Measurements from ENCODE around the gene TMEM116.
"Not testable (repeated sequence)": the region's sequence is repeated elsewhere in the genome, so short reads cannot be mapped to it uniquely, and the experiment has no call there.

The TMEM116 gene

DNA sequence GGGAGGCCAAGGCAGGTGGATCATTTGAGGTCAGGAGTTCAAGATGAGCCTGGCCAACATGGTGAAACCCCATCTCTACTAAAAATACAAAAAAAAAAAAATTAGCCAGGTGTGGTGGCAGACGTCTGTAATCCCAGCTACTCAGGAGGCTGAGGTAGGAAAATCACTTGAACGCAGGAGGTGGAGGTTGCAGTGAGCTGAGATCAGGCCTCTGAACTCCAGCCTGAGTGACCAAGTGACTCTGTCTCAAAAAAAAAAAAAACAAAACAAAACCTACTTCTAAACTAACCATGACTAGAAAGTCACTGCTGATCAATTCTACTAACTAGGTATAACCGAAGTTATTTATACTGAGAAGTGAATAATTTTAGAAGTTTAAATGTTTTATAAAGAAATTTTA, 3.4 kb downstream of the TMEM116 start:
- DNase-seq (ENCODE audit: low read depth) = not testable (repeated sequence)

DNA sequence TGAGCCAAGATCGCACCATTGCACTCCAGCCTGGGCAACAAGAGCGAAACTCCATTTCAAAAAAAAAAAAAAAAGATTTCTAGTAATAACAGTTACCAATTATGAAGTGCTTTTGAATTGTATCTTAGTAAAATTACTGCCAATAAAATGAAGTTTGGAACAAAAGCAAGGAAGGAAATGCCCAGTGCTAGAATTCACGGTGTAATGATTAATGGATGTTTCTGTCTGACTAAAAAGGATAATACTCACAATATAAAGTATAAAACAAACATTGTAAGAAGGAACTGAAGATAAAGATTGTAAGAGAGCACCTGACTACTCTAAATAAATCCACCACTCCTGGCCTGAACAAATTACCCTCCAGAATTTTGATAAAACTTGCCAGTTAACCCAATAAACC, 4.0 kb downstream of the TMEM116 start:
- DNase-seq (ENCODE audit: low read depth) = no peak

DNA sequence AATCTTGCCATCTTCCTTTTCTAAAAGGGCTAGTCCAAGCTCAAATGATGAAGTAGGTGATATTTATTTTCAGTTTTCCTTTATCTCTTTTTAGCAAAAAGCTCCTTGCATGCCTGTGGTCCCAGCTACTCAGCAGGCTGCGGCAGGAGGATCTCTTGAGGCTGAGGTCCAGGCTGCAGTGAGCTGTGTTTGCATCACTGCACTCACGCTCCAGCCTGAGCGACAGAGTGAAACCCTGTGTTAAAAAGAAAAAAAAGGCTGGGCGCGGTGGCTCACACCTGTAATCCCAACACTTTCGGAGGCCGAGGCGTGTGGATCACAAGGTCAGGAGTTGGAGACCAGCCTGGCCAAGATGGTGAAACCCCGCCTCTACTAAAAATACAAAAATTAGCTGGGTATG, 5.0 kb downstream of the TMEM116 start:
- DNase-seq (ENCODE audit: low read depth) = no peak

DNA sequence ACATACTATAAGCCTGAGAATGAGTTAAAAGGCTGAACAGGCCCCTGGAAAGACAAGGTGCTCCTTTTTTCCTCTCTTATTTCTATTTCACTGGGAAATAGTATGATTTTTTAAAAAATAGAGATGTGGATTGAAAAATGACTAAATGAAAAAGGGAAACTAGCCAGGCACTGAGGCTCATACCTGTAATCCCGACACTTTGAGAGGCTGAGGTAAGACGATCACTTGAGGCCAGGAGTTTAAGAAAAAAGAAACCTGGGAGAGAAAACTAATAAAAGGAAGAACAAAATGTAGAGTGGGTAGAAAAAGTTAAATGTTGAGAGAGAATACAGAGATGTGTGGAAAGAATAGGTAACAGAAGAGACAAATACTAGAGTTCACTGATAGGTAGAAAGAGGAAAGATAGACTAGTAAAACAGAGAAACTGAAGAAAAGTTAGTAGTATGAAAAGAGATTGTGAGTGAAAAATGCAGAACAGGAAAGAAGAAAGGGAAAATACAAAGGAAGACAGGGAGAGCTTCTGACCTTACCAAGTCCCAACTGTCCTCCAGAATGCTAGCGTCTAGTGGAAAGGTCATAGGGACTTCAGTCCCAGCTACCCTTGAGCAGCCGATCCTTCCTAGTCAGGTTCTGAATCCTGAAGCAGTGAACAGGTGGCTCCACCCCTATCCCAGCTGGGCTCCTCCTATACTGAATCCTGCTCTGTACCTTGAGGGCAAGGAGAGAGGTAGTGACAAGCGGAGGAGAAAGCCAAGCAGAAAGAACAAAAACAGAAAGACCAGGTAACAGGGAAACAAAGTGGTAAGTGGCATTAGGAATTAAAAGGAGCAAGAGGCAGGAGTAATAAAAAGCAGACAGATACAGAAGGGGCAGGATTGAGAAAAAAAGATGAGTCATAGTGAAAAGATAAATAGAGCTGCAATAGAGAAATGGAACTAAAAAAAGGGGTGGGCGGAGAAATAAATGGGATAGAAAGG, 7.3 kb downstream of the TMEM116 start:
- no peak for DNase-seq (ENCODE audit: low read depth)

DNA sequence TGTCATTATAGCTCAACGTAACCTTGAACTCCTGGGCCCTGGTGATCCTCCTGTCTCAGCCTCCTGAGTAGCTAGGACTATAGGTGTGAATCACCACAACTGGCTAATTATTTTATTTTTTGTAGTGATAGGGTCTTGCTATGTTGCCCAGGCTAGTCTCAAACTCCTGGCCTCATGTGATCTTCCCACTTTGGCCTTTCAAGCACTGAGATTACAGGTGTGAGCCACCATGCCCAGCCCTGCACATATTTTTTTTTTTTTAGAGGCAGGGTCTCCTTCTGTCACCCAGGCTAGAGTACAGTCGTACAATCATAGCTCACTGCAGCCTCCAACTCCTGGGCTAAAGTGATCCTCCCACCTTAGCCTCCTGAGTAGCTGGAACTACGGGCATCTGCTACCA, 8.9 kb downstream of the TMEM116 start:
- no peak for DNase-seq (ENCODE audit: low read depth)

DNA sequence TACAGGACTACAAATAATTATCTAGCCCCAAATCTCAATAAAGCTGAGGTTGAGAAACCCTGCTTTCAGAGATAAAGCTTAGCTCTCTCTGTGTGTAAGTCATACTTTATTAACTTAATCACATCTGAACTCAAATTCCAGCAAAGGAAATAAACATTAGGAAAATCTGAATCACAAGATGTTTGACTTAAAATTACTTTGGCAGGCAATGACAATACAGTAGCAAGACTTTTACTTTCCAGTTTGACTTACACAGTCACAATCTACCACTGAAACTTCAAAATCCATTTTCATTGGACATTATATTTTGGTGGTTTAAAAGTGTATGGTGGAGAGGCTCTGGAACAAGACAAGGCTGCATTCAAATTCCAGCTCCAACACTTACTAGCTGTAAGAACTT, 11.4 kb downstream of the TMEM116 start:
- DNase-seq (ENCODE audit: low read depth) = no peak

DNA sequence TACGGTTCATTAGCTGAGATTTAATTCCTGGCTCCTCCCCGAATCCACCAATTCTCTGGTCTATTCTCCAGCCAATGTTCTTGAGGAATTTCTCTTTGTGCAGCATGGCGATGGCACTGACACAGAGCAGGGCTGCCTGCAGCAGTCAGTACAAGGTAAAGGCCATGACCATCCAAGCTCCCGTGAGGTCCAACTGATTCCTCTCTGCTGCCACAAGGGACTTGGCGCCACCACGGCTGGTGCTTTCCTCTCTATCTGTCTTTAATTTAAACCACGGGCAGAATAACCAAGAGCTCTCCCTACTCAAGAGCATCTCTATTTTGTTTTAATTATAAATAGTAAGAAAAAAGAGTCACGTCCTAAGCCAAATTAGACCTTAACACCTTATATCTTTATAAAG, 12.1 kb downstream of the TMEM116 start:
- no peak for DNase-seq (ENCODE audit: low read depth)

DNA sequence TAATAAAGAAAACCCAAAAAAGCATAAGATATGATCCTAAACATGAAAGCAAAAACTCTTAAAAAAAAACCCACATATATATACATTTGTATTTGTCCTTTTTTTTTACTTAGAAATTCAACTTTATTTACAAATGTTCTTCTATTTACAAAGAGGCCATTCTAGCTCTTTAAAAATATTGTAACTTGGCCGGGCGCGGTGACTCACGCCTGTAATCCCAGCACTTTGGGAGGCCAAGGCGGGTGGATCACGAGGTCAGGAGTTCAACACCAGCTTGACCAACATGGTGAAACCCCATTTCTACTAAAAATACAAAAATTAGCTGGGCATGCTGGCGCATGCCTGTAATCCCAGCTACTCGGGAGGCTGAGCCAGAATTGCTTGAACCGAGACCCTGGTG, 13.8 kb downstream of the TMEM116 start:
- DNase-seq (ENCODE audit: low read depth) = not testable (repeated sequence)

DNA sequence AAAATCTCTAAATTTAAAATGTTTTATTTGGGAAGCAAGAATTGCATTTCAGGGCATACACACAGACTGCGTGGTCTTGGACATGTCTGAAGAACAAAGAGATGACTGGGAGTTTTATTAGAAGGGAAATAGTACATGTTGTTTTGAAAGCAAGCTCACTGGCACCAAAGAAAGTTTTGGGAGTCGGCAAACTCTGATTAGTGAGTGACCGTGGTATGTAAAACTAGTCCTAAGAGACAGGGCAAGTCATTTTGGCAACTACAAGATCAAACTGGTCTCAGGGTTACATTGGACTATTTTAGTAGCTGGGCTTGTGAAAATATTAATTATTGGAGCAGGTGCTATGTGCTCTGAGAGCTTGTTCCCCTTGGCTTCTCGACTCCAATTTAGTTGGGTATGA, 14.9 kb downstream of the TMEM116 start:
- DNase-seq (ENCODE audit: low read depth) = no peak

DNA sequence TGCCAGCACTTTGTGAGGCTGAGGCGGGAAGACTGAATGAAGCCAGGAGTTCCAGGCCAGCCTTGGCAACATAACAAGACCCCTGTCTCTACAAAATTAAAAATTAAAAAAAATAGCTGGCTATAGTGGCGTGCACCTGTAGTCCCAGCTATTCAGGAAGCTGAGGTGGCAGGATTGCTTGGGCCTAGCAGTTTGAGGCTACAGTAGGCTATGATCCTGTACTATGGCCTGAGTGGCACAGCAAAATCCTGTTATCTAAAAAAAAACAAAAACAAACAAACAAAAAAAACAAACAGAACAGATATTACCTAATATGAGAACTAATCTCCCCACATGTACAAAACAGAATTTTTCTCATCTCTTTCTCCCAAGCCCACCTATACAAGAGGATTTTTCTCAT, 15.7 kb downstream of the TMEM116 start:
- DNase-seq (ENCODE audit: low read depth) = no peak

DNA sequence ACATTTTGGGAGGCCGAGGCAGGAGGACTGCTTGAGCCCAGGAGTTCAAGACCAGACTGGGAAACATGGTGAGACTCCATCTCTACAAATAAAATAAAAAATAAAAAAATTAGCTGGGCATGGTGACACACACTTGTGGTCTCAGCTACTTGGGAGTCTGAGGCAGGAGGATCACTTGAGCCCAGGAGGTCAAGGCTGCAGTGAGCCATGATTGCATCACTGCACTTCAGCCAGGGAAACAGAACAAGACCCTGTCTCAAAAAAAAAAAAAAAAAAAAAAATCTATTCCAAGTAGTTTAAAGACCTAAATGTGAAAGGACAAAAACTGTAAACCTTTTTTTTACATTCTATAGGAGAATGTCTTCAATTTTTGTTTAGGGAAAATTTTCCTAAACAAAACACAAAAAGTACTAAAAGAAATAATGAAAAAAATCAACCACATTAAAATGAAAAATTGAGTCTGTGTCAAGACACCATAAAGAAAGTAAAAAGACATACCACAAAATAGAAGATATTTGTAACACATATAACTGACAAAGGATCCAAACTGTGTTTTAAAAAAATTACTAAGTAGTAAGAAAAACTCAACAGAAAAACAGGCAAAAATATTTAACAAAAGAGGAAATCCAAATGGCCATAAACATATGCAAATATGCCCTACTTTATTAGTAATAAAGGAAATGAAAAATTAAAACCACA, 17.0 kb downstream of the TMEM116 start:
- no peak for DNase-seq (ENCODE audit: low read depth)

DNA sequence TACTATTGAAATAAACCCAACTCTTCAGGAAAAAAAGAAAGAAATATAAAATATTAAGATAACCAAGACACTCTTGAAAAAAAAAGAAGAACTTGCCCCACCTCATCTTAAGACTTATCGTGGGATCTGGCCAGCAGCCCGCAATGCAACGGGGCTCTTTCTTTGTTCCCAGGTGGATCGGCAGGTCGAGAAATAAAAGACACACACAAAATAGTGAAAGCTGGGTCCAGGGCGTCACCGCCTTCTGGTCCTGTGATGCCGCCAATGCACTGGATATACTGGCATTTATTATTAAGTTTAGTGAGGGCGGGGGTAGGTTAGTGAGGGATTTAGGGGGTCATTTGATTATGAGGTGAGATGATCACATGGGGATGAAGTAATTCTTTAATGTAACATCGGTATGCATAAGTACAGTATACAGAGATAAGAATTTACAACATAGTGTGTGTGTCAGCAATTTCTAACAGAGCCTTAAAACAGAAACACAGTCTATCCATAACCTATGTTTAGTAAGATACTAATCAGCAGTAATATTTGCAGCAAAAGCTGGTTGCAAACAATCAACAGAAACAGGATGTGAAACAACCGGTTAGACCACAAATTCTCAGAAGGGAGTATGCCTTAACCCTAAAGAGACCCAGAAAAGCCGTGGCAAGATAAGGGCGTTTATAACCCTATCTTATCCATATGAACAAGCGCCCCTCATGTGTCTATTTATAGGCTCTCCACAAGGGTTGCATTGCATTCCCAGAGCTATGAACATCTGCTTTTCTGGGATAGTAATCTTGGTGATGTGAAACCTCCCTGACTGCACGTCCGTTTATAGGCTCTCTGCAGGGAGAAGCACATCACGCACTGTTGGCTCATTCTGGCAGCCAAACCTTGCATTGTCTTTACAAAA, 18.5 kb downstream of the TMEM116 start:
- not testable (repeated sequence) for DNase-seq (ENCODE audit: low read depth)

DNA sequence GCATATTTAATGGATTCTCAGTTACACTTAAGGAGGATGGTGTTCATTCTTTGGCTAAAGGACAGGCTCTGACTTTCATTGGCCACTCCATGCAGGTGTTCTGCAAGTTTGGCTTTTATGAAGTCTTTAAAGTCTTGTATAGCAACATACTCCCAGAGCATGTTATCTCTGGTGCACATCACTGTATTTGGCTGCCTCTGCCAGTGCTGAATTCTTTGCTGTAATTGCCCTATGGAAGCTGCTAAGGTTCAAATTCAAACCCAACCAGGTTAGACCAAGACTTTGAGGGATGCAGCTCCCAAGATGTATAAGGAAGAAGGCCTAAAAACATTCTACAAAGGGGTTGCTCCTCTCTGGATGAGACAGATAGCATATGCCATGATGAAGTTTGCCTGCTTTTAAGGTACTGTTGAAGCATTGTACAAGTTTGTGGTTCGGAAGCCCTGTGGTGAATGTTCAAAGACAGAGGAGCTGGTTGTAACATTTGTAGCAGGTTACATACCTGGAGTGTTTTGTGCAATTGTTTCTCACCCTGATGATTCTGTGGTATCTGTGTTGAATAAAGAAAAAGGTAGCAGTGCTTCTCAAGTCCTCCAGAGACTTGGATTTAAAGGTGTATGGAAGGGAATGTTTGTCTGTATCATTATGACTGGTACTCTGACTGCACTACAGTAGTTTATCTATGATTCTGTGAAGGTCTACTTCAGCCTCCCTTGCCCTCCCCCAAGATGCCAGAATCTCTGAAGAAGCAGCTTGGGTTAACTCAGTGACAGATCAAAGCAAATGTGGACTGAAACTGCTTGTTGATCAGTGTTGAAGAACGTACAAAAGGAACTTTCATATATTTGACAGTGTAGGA, 19.4 kb downstream of the TMEM116 start:
- DNase-seq (ENCODE audit: low read depth) = no peak

DNA sequence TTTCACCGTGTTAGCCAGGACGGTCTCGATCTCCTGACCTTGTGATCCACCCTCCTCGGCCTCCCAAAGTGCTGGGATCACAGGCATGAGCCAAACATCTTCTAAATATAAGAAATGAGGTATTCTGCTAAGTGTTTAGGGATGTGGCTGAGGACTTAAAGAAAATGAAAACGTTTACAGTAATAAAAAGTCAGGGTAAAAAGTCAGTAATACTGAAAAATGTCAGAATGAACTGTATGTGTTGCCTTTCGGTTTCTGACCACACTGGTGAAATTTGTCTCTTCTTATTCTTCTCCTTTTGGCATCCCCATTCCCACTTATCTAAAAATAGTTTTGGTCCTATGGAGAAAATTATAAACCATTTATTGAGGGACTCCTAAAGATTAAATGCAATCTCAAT, 20.5 kb downstream of the TMEM116 start:
- no peak for DNase-seq (ENCODE audit: low read depth)

DNA sequence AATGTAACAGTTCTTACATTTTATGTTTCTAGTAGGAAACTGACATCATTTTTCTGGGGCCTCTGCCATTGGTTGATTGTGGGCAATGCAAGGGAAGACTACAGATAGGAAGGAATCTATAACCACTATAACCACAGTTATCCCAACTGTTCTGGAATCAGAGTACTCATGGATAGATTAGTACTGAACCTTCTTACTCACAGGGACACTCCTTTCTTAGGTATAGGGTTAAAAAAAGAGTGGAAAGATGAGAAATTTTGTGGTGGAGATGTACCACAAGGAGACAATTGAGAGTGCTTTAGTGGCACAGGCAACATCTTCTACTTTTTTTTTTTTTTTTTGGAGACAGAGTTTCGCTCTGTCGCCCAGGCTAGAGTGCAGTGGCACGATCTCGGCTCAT, 21.0 kb downstream of the TMEM116 start:
- DNase-seq (ENCODE audit: low read depth) = no peak

DNA sequence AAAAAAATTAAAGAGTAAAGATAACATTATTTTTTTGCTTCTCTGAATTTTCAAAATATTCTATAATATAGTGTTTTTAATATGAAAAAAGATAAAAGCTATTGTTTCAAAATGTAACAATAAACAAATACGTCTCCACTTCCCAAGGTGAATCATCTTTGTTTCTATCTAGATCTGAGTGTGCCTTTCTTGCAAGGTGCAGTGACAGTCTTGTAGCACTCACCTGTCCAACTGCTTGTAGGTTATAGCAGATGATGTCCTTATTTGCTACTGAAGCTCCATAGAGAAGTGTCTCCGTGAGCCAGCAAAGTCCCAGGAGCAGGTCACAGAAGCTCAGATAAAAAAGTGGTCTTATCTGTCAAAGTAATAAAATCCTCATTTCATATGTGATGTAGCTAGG, 21.4 kb downstream of the TMEM116 start:
- DNase-seq (ENCODE audit: low read depth) = no peak

DNA sequence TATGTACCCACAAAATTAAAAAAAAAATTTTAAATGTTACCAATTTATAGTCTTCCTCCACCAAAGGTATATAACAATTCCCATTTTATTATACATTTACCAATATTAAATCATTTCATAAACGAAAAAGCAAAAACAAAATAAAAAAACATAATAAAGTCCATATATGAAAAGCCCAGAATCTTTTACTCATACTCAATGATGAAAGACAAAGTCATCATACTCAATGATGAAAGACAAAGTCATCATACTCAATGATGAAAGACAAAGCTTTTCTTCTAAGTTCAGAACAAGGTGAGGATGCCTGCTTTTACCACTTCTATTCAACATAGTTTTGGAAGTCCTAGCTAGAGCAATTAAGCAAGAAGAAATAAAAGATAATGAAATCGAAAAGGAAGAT, 28.1 kb downstream of the TMEM116 start:
- DNase-seq (ENCODE audit: low read depth) = no peak

DNA sequence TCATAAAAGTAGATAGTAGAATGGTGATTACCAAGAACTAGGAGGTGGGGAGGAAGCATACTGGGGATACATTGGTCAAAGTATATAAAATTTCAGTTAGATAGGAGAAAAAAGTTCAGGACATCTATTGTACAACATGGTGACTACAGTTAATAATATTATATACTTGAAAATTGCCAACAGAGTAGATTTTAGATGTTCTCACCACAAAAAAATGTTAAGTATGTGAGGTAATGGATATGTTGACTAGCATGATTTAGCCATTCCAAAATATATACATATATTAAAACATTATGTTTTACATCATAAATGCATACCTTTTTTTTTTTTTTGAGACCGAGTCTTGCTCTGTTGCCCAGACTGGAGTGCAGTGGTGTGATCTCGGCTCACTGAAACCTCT, 31.0 kb downstream of the TMEM116 start:
- DNase-seq (ENCODE audit: low read depth) = no peak

DNA sequence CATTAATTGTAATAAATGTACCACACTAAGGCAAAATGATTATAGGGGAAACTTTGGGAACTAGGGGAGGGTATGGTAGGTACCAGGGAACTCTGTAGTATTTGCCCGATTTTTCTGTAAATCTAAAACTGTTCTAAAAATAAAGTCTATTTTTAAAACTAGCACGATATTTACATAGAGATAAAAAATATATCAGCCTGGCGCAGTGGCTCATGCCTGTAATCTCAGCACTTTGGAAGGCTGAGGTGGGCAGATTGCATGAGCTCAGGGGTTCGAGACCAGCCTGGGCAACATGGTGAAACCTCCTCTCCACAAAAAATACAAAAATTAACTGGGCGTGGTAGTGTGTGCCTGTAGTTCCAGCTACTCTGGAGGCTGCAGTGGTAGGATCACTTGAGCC, 32.4 kb downstream of the TMEM116 start:
- DNase-seq (ENCODE audit: low read depth) = no peak

DNA sequence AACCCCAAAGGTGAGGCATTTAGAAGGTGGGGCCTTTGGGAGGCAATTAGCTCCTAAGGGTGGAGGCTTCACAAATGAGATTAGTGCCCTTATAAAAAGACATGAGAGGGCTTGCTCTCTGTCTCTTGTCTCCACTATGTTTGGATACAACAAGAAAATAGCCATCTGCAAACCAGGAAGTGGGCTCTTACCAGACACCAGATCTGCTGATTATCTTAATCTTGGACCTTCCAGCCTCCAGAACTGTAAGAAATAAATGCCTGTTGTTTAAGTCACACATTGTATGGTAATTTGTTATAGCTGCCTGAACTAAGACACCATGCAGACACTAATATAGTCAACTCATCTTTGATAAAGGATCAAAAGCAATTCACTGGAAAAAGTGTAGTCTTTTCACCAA, 34.4 kb downstream of the TMEM116 start:
- no peak for DNase-seq (ENCODE audit: low read depth)

DNA sequence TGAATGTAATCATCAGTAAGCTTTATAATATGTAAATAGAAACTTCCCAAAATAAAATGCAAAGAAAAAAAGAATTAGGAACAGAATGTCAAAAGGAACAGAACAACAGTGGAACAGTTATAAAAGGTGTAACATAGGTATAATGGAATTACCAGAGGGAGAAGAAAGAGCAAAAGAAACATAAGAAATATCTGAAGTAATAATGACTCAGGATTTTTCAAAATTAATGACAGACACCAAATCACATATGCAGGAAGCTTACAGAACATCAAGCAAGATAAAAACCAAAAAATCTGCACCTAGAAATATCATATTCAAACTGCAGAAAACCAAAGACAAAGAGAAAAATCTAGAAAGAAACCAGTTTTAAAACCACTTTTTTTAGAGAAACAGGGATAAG, 36.1 kb downstream of the TMEM116 start:
- DNase-seq (ENCODE audit: low read depth) = no peak

Measured in activated T-cell treated with anti-CD3 and anti-CD28 coated beads for 24 hours (primary cell).